Activated T-helper 2 cell treated with anti-CD3 and anti-CD28 coated beads, Interferon-gamma antibody, Interleukin-2, Interleukin-4, amounts not matched to agents 10 μg/mL and 5 μg/mL and 100 μg/mL, durations not matched to agents 14 hours and 24 hours and 36 hours (primary cell): Measurements from ENCODE around the gene IFITM1. TPM values are rescaled to one million over a fixed set of nuclear protein-coding genes. Genes with fewer than 3 reads are reported as not detected.
"Not testable (repeated sequence)": the region's sequence is repeated elsewhere in the genome, so short reads cannot be mapped to it uniquely, and the experiment has no call there.

Experiments used
- DNase-seq: peaks from one replicate; pipeline ENCODE4 v3.0.0; 2021; ENCODE audit warnings: low spot score
- H3K27ac Mint-ChIP-seq: one replicate; pipeline ENCODE4 v1.8.0; 2021; ENCODE audit warnings: mixed read lengths
- H3K27me3 Mint-ChIP-seq: one replicate; pipeline ENCODE4 v1.8.0; 2021; ENCODE audit warnings: low read depth, mixed read lengths
- H3K36me3 Mint-ChIP-seq: one replicate; pipeline ENCODE4 v1.8.0; 2021; ENCODE audit warnings: low read depth, mixed read lengths
- H3K4me1 Mint-ChIP-seq: one replicate; pipeline ENCODE4 v1.8.0; 2021; ENCODE audit warnings: low read depth, mixed read lengths
- H3K4me3 Mint-ChIP-seq: one replicate; pipeline ENCODE4 v1.8.0; 2021; ENCODE audit warnings: low read depth, mild to moderate bottlenecking, moderate library complexity, mixed read lengths
- H3K9me3 Mint-ChIP-seq: one replicate; pipeline ENCODE4 v1.8.0; 2021; ENCODE audit warnings: mixed read lengths
- intact Hi-C: fragments of 100-400 bp; cut with micrococcal nuclease; formaldehyde crosslinking; loops from one replicate; pipeline ENCODE4 v1.15.1; 2023
- total RNA-seq: library from RNA; stranded (reverse); gene quantifications from 2 replicates; pipeline ENCODE4 v1.2.3, GENCODE V29; 2022

Gene IFITM1
- total RNA-seq, 1 donor from 2014 or later, result 260 TPM

DNA sequence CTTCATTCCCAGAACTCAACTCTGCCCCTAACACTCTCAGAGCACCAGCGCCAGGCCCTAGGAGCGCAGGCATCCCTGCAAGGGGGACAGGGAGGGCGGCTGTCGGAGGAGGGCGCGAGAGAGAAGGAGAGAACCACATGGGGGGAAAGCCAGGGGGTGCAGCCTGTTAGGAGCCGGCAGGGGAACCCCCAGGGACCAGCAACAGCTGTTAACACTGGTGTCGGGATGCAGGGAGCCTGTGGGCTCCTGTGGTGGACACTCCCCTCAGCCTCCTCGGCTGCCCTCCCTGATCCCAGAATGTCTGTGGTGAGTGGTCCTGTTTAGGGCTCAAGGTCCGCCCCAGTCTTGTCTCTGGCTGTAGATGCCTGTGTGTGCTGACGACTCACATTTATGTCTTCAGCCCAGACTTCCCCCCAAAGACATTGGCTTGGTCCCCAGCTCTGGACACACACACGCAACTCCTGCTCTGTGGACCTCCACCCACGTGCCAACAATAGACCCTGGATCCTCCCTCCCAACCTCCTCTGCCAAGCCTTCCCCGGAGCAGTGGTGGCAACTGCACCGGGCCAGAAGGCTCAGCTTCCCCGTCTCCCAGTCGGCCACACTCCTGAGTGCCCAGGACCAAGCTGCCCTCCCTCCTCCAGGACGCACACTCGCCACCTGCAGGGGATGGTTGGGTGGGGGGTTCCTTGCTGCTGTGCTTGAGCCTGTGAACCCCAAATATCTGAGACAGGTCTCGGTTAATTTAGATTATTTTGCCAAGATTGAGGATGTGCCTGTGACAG, 13.7 kb upstream of the IFITM1 start:
- Mint-ChIP-seq H3K36me3 (no peaks in the 10 kb centered on the region), H3K4me3 (no peak overlapping the region), H3K27ac (no peak overlapping the region), H3K27me3 (peaks cover 7% of the 10 kb centered on the region), H3K9me3 (no peaks in the 10 kb centered on the region), H3K4me1 (peaks cover 9% of the 10 kb centered on the region)
- DNase-seq, result no peak
- intact Hi-C loops, result no loop called here

DNA sequence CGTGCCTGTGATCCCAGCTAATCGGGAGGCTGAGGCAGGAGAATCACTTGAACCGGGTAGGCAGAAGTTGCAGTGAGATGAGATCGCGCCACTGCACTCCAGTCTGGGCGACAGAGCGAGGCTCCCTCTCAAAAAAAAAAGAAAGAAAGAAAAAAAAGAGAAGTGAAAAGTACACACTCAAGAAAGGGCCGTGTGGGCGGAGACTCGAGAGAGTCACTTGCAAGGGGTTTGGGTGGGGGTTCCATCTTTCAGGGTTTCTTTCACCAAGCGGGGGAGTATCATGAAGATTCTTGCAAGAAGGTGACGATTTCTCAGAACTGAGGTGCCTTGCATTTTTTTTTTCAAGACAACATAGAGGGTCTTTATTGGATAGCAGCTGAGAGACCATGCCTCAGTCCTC, 10.5 kb upstream of the IFITM1 start:
- Mint-ChIP-seq H3K27me3 (peaks cover 7% of the 10 kb centered on the region), H3K27ac (no peak overlapping the region), H3K9me3 (no peaks in the 10 kb centered on the region), H3K4me3 (no peak overlapping the region), H3K4me1 (peaks cover 19% of the 10 kb centered on the region), H3K36me3 (peaks cover 5% of the 10 kb centered on the region)
- intact Hi-C loops, result no loop called here
- DNase-seq, result no peak

DNA sequence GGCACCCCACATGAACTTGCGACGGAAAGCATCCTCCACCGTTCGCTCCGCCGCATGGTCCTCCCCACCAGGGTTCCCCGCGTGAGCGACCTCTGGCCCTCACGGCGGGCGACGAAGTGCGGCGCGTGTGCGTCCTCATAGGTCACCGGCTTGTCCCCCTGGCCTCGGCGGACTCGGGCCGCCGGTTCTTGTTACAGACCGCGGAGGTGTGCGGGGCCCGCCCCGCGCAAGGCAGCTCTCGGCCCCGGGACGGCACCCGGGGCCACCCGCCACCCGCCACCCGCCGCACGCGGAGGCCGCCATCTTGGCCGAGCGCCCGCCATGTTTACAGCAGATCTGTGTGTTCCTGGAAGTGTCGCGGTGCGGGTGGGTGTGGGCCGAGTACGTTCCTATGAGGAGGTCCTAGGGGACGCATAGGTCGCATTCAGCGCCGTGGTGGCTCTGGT, 9.8 kb upstream of the IFITM1 start:
- Mint-ChIP-seq H3K4me3 (no peak overlapping the region), H3K4me1 (peaks cover 19% of the 10 kb centered on the region), H3K27ac (no peak overlapping the region), H3K27me3 (peaks cover 7% of the 10 kb centered on the region), H3K36me3 (peaks cover 12% of the 10 kb centered on the region), H3K9me3 (no peaks in the 10 kb centered on the region)
- DNase-seq, result no peak
- intact Hi-C loops, result no loop called here

DNA sequence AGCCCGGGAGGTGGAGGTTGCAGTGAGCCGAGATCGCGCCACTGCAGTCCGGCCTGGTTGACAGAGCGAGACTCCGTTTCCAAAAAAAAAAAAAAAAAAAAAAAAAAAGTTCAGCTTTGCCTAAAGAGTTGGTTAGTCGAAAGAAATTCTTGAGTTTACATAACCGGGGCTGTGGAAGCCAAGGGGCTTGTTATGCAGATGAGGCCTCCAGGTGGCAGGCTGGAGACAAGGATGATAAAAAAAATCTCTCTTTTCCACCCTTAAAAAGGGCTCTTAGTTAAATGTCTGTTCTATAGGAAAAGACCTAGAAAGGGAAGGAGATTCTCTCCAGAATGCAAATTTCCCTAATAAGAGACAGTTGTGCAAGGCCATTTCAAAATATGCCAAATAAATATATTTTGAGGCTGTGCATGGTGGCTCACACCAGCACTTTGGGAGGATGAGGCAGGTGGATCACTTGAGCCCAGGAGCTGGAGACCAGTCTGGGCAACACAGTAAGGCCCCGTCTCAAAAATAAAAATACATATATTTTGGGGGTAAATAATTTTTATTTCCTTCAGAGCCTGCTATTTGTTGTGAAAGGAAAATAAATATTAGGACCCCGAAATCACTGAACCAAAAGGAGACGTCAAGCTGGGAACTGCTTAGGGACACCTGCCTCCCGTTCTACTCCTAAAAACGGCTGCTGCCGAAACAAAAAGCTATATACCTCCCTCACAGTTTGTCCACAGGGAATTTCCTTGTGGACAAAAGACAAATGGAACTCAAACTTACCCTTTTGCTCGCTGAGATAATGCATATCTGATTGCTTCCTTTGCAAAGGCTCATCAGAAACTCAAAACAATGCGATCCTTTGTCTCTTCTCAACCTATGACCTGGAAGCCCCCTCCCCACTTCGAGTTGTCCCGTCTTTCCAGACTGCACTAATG, 8.7 kb upstream of the IFITM1 start:
- Mint-ChIP-seq H3K36me3 (peaks cover 21% of the 10 kb centered on the region), H3K27me3 (peaks cover 7% of the 10 kb centered on the region), H3K4me1 (peaks cover 24% of the 10 kb centered on the region), H3K4me3 (no peak overlapping the region), H3K9me3 (no peaks in the 10 kb centered on the region), H3K27ac (no peak overlapping the region)
- no peak for DNase-seq
- intact Hi-C loops, result no loop called here

DNA sequence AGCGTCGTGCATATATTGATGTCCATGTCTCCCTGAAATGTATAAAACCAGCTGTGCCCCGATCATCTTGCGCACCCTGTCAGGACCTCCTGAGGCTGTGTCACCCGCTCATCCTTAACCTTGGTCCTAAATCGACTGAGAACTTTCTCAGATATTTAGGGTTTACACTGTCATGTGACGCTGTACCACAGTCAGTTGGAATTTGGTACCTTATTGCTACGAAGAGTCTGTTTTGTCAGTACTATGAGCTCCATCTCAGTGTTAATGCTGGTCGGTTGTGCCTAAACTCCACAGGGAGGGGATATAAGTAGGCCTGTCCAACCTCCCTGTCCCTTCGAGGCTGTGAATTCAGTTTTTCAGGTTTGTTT, 8.0 kb upstream of the IFITM1 start:
- DNase-seq, result no peak
- Mint-ChIP-seq H3K4me3 (no peak overlapping the region), H3K4me1 (peaks cover 24% of the 10 kb centered on the region), H3K27me3 (peaks cover 3% of the 10 kb centered on the region), H3K27ac (peak overlapping the region; percentile 10), H3K36me3 (peaks cover 21% of the 10 kb centered on the region), H3K9me3 (no peaks in the 10 kb centered on the region)
- intact Hi-C loops, result no loop called here

DNA sequence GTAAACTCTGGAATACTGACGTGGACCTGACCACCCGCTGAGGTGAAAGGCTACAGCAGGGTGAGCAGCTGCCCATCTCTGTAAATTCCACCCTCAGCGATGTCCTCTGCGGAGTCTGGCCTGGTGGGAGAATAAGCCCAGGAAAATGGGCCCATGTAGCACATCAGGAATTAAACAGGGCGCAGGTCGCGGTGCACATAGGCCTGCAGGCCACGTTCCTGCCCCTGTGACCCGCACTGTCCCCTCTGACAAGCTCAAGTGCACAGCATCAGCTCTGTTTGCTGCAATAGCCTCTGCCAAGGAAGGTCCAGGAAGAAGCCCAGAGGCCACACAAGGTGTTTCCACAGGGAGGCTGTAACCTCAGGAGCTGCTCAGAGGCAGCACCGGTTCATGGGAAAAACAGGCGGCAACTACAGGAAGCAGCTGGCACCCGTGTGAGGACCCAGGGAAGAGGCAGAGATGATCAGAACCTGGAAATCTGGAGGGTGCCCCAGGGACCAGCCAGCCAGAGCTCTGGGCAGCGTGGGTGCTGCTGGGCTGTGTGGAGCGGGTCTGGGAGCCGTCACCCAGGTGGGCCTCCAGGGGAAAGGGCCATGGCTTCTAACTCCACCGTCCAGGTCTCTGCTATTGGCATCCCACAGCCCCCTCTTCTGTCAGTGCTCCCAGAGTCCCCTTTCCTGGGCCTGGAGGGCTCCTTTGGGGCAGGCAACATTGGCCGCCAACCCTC, 7.0 kb upstream of the IFITM1 start:
- DNase-seq, result no peak
- H3K27ac Mint-ChIP-seq, result peak overlapping the region; percentile 91
- H3K4me3 Mint-ChIP-seq, result peak overlapping the region; percentile 95
- H3K36me3 Mint-ChIP-seq, result peaks cover 22% of the 10 kb centered on the region
- H3K27me3 Mint-ChIP-seq, result no peaks in the 10 kb centered on the region
- H3K9me3 Mint-ChIP-seq, result no peaks in the 10 kb centered on the region
- H3K4me1 Mint-ChIP-seq, result peaks cover 26% of the 10 kb centered on the region
- intact Hi-C loops, result no loop called here

DNA sequence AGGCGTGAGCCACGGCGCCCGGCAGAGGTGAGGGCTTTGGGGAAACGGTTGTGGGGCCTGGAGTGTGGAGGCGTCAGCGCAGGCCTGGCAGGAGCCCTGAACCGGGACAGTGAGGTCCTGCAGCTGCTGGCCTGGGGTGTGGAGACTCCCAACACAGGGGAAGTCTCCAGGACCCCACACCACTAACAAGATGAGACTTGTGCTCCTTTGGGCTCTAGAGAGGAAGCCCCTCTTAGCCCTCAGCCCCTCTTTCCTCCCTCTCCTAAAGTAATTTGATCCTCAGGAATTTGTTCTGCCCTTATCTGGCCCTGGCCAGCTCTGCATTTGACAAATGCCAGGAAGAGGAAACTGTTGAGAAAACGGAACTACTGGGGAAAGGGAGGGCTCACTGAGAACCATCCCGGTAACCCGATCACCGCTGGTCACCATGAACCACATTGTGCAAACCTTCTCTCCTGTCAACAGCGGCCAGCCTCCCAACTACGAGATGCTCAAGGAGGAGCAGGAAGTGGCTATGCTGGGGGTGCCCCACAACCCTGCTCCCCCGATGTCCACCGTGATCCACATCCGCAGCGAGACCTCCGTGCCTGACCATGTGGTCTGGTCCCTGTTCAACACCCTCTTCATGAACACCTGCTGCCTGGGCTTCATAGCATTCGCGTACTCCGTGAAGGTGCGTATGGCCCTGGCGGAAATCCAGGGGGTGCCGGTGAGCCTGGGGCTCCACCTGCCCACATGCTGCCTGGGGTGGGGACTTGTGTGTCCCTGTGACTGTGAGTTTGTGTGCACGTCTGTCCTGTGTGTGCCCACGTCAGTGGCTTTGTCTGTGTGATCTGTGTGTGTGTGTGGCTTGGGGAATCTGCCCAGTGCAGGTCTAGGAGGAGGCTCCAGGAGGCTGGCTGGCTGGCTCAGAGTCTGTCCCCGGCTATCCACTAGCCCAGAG, 5.8 kb upstream of the IFITM1 start, which contains the start of gene IFITM2:
IFITM2 (plus strand) TSS at position 51 of the 943 bp plus-strand sequence; CDS start at position 428, 377 bp downstream.
- H3K9me3 Mint-ChIP-seq, H3K27me3 Mint-ChIP-seq, intact Hi-C loops: not testable (repeated sequence)
- peak within 1 kb of the TSS; percentile 91 for H3K27ac Mint-ChIP-seq
- peaks cover 25% of the 10 kb centered on the region for H3K36me3 Mint-ChIP-seq
- DNase-seq, result peak; percentile 62
- peaks cover 31% of the 10 kb centered on the region for H3K4me1 Mint-ChIP-seq
- H3K4me3 Mint-ChIP-seq, result peak within 1 kb of the TSS; percentile 95

DNA sequence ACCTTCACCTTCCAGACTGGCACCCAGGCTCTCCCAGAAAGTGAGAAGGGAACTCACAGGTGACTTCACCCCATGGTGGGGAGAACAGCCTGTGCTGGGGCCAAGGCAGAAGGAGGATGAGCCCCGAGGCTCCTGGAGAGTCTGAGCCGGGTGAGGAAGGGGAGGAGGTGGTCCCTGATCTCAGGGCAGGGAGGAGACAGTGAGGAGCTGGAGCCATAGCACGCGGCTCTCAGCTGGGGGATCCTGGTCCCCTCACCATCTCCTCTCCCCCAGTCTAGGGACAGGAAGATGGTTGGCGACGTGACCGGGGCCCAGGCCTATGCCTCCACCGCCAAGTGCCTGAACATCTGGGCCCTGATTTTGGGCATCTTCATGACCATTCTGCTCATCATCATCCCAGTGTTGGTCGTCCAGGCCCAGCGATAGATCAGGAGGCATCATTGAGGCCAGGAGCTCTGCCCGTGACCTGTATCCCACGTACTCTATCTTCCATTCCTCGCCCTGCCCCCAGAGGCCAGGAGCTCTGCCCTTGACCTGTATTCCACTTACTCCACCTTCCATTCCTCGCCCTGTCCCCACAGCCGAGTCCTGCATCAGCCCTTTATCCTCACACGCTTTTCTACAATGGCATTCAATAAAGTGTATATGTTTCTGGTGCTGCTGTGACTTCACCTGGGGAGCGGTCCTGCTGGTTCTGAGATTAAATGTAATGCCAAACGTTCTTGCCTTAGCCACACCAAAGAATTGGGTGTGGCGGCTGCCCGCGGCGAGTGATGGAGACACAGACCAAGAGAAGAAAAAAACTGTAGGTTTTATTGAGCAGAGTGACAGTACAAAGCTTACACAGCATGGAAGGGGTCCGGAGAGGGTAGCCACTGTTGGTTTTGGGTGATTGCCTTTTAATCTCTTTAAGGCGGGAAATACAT, 4.8 kb upstream of the IFITM1 start:
- Mint-ChIP-seq H3K4me1 (peaks cover 33% of the 10 kb centered on the region), H3K4me3 (peak overlapping the region; percentile 95), H3K36me3 (peaks cover 27% of the 10 kb centered on the region), H3K27ac (peak overlapping the region; percentile 91)
- DNase-seq, H3K9me3 Mint-ChIP-seq, H3K27me3 Mint-ChIP-seq, intact Hi-C loops: not testable (repeated sequence)

DNA sequence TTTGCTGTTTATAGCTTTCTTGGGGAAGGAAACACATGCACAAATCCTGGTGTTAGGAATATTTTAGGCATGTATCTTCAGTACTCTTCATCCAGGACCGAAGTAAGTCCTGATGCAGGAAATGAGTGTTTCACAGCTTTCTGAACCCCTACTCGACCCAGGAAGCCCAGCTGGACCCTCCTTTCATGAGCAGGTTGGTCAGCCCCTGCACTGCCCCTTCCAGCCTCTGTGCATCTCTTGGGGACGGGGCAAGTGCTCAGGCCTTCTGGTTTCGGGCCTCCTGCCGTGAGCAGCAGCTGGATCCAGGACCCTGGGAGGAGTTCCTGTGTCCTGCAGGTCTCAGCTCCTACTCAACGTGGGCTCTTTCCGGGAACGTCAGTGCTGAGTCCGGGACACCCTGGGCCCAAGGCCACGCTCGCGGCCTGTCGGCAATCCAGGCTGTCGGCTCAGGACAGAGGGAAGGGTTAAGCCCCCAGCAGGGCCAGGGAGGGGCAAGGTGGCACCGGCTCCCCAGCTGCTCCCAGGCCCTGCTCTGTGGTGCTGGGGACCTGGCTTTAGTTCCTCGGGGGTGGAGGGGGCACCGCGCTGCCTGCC, 3.8 kb upstream of the IFITM1 start:
- intact Hi-C loops, result loop anchor here (5.0 kb wide), 1 partner anchor 103 kb away; the partner anchor contains the start of genes BET1L and RIC8A
- Mint-ChIP-seq H3K4me3 (peak overlapping the region; percentile 95), H3K27ac (peak overlapping the region; percentile 91), H3K36me3 (peaks cover 38% of the 10 kb centered on the region), H3K4me1 (peaks cover 33% of the 10 kb centered on the region)
- not testable (repeated sequence) for DNase-seq, H3K9me3 Mint-ChIP-seq, H3K27me3 Mint-ChIP-seq

DNA sequence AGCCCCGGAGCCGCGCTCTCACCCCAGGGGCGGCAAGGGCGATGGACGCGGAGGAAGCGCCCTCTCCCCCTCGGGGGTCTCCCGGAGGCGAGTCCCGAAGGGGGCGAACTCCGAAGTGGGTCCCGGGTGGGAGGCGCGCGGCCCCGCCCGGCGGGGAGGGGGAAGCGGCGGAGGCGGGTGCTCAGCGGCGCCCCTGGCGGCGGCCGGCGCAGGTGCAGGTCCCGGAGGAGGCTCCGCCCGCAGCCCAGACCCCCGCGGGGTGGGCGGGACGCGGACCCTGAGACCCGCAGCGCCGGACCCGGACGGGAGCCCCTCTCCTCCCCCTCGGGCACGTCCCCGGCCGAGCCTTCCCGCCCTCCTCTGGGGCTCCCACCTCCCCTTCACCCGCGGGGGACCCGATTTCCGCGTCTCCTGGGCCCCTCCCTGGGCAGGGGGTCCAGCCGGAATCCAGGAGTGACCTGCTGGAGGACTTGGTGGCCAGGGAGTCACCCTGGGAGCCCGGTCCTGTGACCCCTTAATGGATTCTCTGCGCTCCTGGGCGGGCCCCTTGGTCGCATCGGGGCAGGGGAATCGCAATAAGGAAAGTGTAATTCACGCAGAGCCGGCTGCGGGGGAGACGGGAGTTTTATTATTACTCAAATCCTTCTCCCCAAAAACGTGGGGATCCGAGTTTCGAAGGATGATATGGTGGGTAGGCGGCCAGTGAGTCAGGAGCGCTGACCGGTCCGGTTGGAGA, 2.7 kb upstream of the IFITM1 start:
- not testable (repeated sequence) for DNase-seq, H3K9me3 Mint-ChIP-seq, H3K27me3 Mint-ChIP-seq
- Mint-ChIP-seq H3K36me3 (peaks cover 45% of the 10 kb centered on the region), H3K27ac (peak overlapping the region; percentile 91), H3K4me3 (peak overlapping the region; percentile 90), H3K4me1 (peaks cover 26% of the 10 kb centered on the region)
- intact Hi-C loops, result loop anchor here (5.0 kb wide), 1 partner anchor 104 kb away; the partner anchor contains the start of genes BET1L and RIC8A
